ENCODE results near the gene SH3BP4.

SH3BP4 gene

GRCh38 chr2:235078182-235078581 is 126.4 kb downstream of the SH3BP4 start:
- no peak overlapping the region for H3K4me3 ChIP-seq
- no peak for TF ChIP-seq CTCF (IDR thresholded peaks at IDR 0.05)
- DNase-seq (ENCODE audit: low spot score), result no peak
- H3K27ac ChIP-seq, result no peak overlapping the region

- Histone ChIP-seq H3K27ac (no peak overlapping the region), H3K4me3 (no peak overlapping the region)
- TF ChIP-seq CTCF (IDR thresholded peaks at IDR 0.05), result no peak
- no peak for DNase-seq (ENCODE audit: low spot score)
Measured at GRCh38 chr2:235078914-235079472, 127.2 kb downstream of the SH3BP4 start.

- H3K27ac ChIP-seq, result no peak overlapping the region
- no peak for TF ChIP-seq CTCF (IDR thresholded peaks at IDR 0.05)
- DNase-seq (ENCODE audit: low spot score), result no peak
- H3K4me3 ChIP-seq, result no peak overlapping the region
Measured at GRCh38 chr2:235080101-235080500, 128.3 kb downstream of the SH3BP4 start.

GRCh38 chr2:235082578-235083338 is 130.9 kb downstream of the SH3BP4 start:
- TF ChIP-seq CTCF (IDR thresholded peaks at IDR 0.05), result no peak
- H3K4me3 ChIP-seq, result no peak overlapping the region
- DNase-seq (ENCODE audit: low spot score), result no peak
- no peak overlapping the region for H3K27ac ChIP-seq

- no peak for DNase-seq (ENCODE audit: low spot score)
- TF ChIP-seq CTCF (IDR thresholded peaks at IDR 0.05), result no peak
- H3K4me3 ChIP-seq, result no peak overlapping the region
- no peak overlapping the region for H3K27ac ChIP-seq
Measured at GRCh38 chr2:235083822-235084221, 132.0 kb downstream of the SH3BP4 start.

- H3K4me3 ChIP-seq, result no peak overlapping the region
- TF ChIP-seq CTCF (IDR thresholded peaks at IDR 0.05), result no peak
- no peak for DNase-seq (ENCODE audit: low spot score)
- no peak overlapping the region for H3K27ac ChIP-seq
Measured at GRCh38 chr2:235084424-235084823, 132.6 kb downstream of the SH3BP4 start.

GRCh38 chr2:235085476-235085875 is 133.7 kb downstream of the SH3BP4 start:
- no peak overlapping the region for H3K27ac ChIP-seq
- TF ChIP-seq CTCF (IDR thresholded peaks at IDR 0.05), result no peak
- H3K4me3 ChIP-seq, result no peak overlapping the region
- DNase-seq (ENCODE audit: low spot score), result no peak

All from coronary artery (tissue), 2 donors.